ENCODE results near the gene AGAP3.

DNA sequence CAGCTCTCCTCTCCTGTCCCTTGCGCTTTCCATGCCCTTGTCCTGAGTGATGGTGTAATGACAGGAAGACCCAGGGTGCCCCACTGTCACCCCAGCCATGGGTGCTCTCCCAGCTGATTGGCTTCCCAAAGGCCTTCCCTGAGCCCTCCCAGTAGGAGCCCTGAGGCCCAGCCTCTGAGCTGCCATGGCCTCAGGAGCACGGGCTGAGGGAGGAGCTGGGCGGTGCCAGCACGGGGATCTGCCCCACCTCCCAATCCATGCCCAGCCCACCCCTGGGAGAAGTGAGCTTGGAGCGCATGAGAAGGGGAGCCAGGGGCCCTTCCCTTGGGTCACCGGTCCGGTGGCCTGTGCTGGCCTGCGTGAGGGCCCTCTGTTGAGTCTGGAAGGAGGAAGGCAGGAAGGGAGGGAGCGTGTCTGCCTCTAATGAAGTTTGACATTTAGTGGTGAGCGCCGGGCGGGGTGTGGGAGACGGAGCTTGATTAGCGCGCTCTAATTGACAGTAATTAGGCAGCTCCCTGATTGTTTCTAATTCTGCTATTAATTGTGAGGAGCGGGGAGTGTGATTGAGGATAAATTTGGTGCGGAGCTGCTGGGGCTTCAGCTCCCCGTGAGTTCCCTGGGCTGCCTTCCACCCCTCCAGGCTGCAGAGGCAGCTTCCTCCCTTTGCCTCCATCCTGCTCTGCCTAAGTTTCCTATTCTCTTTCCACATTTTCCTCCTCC is 53.0 kb downstream of the AGAP3 start:
- no peak for TF ChIP-seq EZH2 (IDR thresholded peaks at IDR 0.05; ENCODE audit: low read length)
- TF ChIP-seq, protein P1, sequence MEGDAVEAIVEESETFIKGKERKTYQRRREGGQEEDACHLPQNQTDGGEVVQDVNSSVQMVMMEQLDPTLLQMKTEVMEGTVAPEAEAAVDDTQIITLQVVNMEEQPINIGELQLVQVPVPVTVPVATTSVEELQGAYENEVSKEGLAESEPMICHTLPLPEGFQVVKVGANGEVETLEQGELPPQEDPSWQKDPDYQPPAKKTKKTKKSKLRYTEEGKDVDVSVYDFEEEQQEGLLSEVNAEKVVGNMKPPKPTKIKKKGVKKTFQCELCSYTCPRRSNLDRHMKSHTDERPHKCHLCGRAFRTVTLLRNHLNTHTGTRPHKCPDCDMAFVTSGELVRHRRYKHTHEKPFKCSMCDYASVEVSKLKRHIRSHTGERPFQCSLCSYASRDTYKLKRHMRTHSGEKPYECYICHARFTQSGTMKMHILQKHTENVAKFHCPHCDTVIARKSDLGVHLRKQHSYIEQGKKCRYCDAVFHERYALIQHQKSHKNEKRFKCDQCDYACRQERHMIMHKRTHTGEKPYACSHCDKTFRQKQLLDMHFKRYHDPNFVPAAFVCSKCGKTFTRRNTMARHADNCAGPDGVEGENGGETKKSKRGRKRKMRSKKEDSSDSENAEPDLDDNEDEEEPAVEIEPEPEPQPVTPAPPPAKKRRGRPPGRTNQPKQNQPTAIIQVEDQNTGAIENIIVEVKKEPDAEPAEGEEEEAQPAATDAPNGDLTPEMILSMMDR (optimal IDR thresholded peaks at IDR 0.05 in 1 of 3, IDR thresholded peaks at IDR 0.05 in 1 of 3, conservative IDR thresholded peaks at IDR 0.05 in 1 of 3; ENCODE audit: extremely low read depth in 1 of 3, insufficient read depth in 2 of 3, low read length in 3 of 3) = no peak
